IMR-90 (cell line): ENCODE results near the gene HPN. TPM values are rescaled to one million over a fixed set of nuclear protein-coding genes. Genes with fewer than 3 reads are reported as not detected.

Experiments
- ATAC-seq: fragments of 200-7000 bp; cut with Tn5 transposase; 2 replicates; pipeline ENCODE4 v1.9.1; 2020; ENCODE audit warnings: low read depth, mild to moderate bottlenecking, moderate library complexity
- BruUV-seq: library from RNA; stranded (reverse); fragments of 400-500 nt; replicated peaks from 2 replicates; lab custom pipeline; 2021; lab: Mats Ljungman, UMichigan
- CTCF ChIA-PET: fragments of 300-600 bp; formaldehyde crosslinking; extraction: SDS; loops from one replicate; lab custom pipeline; 2021; ENCODE audit warnings: antibody characterized with exemption; lab: Yijun Ruan, JAX
- POLR2A ChIA-PET: fragments of 300-600 bp; sonication (Branson Sonifier 250); formaldehyde crosslinking; loops from one replicate; lab custom pipeline; 2022; ENCODE audit warnings: antibody characterized with exemption; ENCODE audit not compliant: unreplicated experiment; lab: Charles Lee
- DNase-seq: peaks from one replicate; pipeline ENCODE4 v3.0.0; 2013
- H2AFZ ChIP-seq: replicated peaks from 2 replicates; pipeline ENCODE3; 2013; ENCODE audit warnings: low read length, mild to moderate bottlenecking; ENCODE audit not compliant: poor library complexity
- H2AK5ac ChIP-seq: 2 replicates; pipeline ENCODE4 v1.6.1; 2013; ENCODE audit warnings: low read depth, low read length, inconsistent platforms
- H2AK9ac ChIP-seq: replicated peaks from 2 replicates; pipeline ENCODE3; 2013; ENCODE audit warnings: mild to moderate bottlenecking, low read depth, low read length, moderate library complexity; ENCODE audit not compliant: poor library complexity
- H2BK120ac ChIP-seq: 2 replicates; pipeline ENCODE4 v1.6.1; 2013; ENCODE audit warnings: low read depth, low read length, inconsistent platforms
- H2BK15ac ChIP-seq: 3 replicates; pipeline ENCODE4 v1.6.1; 2013; ENCODE audit warnings: low read depth, low read length, inconsistent platforms
- H2BK20ac ChIP-seq: 2 replicates; pipeline ENCODE4 v1.6.1; 2013; ENCODE audit warnings: low read depth, mild to moderate bottlenecking, inconsistent platforms, low read length, moderate library complexity
- H2BK5ac ChIP-seq: 2 replicates; pipeline ENCODE4 v1.6.1; 2013; ENCODE audit warnings: mild to moderate bottlenecking, low read depth, low read length, inconsistent platforms; ENCODE audit not compliant: poor library complexity, severe bottlenecking
- H3K14ac ChIP-seq: replicated peaks from 2 replicates; pipeline ENCODE4 v1.6.1; 2013; ENCODE audit warnings: low read depth, low read length, inconsistent platforms
- H3K18ac ChIP-seq: 2 replicates; pipeline ENCODE4 v1.6.1; 2013; ENCODE audit warnings: low read depth, low read length, control low read depth
- H3K23ac ChIP-seq: 2 replicates; pipeline ENCODE4 v1.6.1; 2013; ENCODE audit warnings: low read depth, low read length, inconsistent platforms
- H3K27ac ChIP-seq: 2 replicates; pipeline ENCODE4 v1.5.1; 2013; ENCODE audit warnings: mild to moderate bottlenecking, control low read depth, low read length; ENCODE audit not compliant: insufficient read depth
- H3K27me3 ChIP-seq: 2 replicates; pipeline ENCODE4 v1.6.1; 2013; ENCODE audit warnings: low read length; ENCODE audit not compliant: control insufficient read depth, insufficient read depth
- H3K36me3 ChIP-seq: 2 replicates; pipeline ENCODE4 v1.6.1; 2013; ENCODE audit warnings: low read length, mixed read lengths; ENCODE audit not compliant: control insufficient read depth, insufficient read depth
- H3K4ac ChIP-seq: 2 replicates; pipeline ENCODE4 v1.6.1; 2013; ENCODE audit warnings: low read depth, low read length, inconsistent platforms
- H3K4me1 ChIP-seq: 2 replicates; pipeline ENCODE4 v1.6.1; 2013; ENCODE audit warnings: low read length, mixed read lengths; ENCODE audit not compliant: control insufficient read depth, insufficient read depth
- H3K4me2 ChIP-seq: 2 replicates; pipeline ENCODE4 v1.6.1; 2013; ENCODE audit warnings: low read depth, mild to moderate bottlenecking, control low read depth, low read length, moderate library complexity
- H3K4me3 ChIP-seq: 2 replicates; pipeline ENCODE4 v1.5.1; 2013; ENCODE audit warnings: low read depth, mild to moderate bottlenecking, control low read depth, low read length, moderate library complexity; ENCODE audit not compliant: insufficient read depth
- H3K56ac ChIP-seq: 2 replicates; pipeline ENCODE4 v1.6.1; 2013; ENCODE audit warnings: low read length, inconsistent platforms; ENCODE audit not compliant: insufficient read depth; ENCODE audit errors: extremely low read depth
- H3K79me1 ChIP-seq, 2 experiments: 2 replicates each; pipeline ENCODE4 v1.6.1; 2013; ENCODE audit warnings: low read length in 2 of 2, inconsistent platforms in 1 of 2, low read depth in 1 of 2
- H3K9ac ChIP-seq: 2 replicates; pipeline ENCODE4 v1.6.1; 2013; ENCODE audit warnings: low read depth, low read length, control low read depth
- H3K9me1 ChIP-seq: 2 replicates; pipeline ENCODE4 v1.6.1; 2013; ENCODE audit warnings: low read length, inconsistent platforms; ENCODE audit not compliant: insufficient read depth
- H3K9me3 ChIP-seq: 2 replicates; pipeline ENCODE4 v1.6.1; 2013; ENCODE audit warnings: low read length; ENCODE audit not compliant: control insufficient read depth, insufficient read depth
- H4K20me1 ChIP-seq: 2 replicates; pipeline ENCODE4 v1.6.1; 2013; ENCODE audit warnings: low read length, inconsistent platforms; ENCODE audit not compliant: insufficient read depth
- H4K5ac ChIP-seq: 2 replicates; pipeline ENCODE4 v1.6.1; 2013; ENCODE audit warnings: mild to moderate bottlenecking, low read depth, low read length, control low read depth
- H4K8ac ChIP-seq, 2 experiments: 2 replicates each; pipeline ENCODE4 v1.6.1; 2013; ENCODE audit warnings: low read depth in 2 of 2, low read length in 2 of 2, control low read depth in 1 of 2, inconsistent platforms in 1 of 2
- H4K91ac ChIP-seq: 2 replicates; pipeline ENCODE4 v1.6.1; 2013; ENCODE audit warnings: low read depth, low read length, inconsistent platforms; ENCODE audit not compliant: insufficient read depth
- BHLHE40 ChIP-seq: fragments of 150-350 bp; IDR thresholded peaks from 2 replicates; pipeline ENCODE4 v1.6.1; 2016; ENCODE audit warnings: mild to moderate bottlenecking, low read depth, low read length
- CEBPB ChIP-seq: IDR thresholded peaks from 2 replicates; pipeline ENCODE4 v1.6.1; 2012; ENCODE audit warnings: low read depth, low read length, improper control_type of control experiment
- CHD1 ChIP-seq: IDR thresholded peaks from 2 replicates; pipeline ENCODE4 v1.6.1; 2012; ENCODE audit warnings: low read depth, low read length, improper control_type of control experiment
- FOS ChIP-seq: fragments of 150-350 bp; IDR thresholded peaks from 2 replicates; pipeline ENCODE4 v1.6.1; 2016; ENCODE audit warnings: low read depth, low read length
- MAFK ChIP-seq: IDR thresholded peaks from 2 replicates; pipeline ENCODE4 v1.6.1; 2012; ENCODE audit warnings: low read depth, low read length, improper control_type of control experiment
- MAZ ChIP-seq: IDR thresholded peaks from 2 replicates; pipeline ENCODE4 v1.6.1; 2012; ENCODE audit warnings: low read depth, mild to moderate bottlenecking, low read length, improper control_type of control experiment, moderate library complexity, borderline replicate concordance
- MXI1 ChIP-seq: IDR thresholded peaks from 2 replicates; pipeline ENCODE4 v1.6.1; 2012; ENCODE audit warnings: low read depth, mild to moderate bottlenecking, low read length, moderate library complexity, borderline replicate concordance
- NFE2L2 ChIP-seq: fragments of 150-350 bp; IDR thresholded peaks from 2 replicates; pipeline ENCODE4 v1.6.1; 2016; ENCODE audit warnings: low read depth, mild to moderate bottlenecking, low read length
- POLR2A ChIP-seq: IDR thresholded peaks from 2 replicates; pipeline ENCODE4 v1.6.1; 2012; ENCODE audit warnings: mild to moderate bottlenecking, low read depth, low read length
- RAD21 ChIP-seq: IDR thresholded peaks from 2 replicates; pipeline ENCODE4 v1.6.1; 2012; ENCODE audit warnings: low read length, improper control_type of control experiment
- RFX5 ChIP-seq: IDR thresholded peaks from 2 replicates; pipeline ENCODE4 v1.8.0; 2012; ENCODE audit warnings: low read depth, mild to moderate bottlenecking, low read length, moderate library complexity
- SMC3 ChIP-seq: fragments of 150-350 bp; IDR thresholded peaks from 2 replicates; pipeline ENCODE4 v1.6.1; 2016; ENCODE audit warnings: low read depth, mild to moderate bottlenecking, antibody characterized with exemption, low read length, moderate library complexity
- WGBS, 2 experiments: methylation state at CpG; one replicate each; pipeline versions ENCODE4 v1.1.5 to v1.1.7; 2013; ENCODE audit warnings: missing lambda C conversion rate in 2 of 2; ENCODE audit not compliant: insufficient read length in 1 of 2; ENCODE audit errors: extremely low coverage in 2 of 2; 5-methylcytosine and 5-hydroxymethylcytosine counted together
- dilution Hi-C: fragments of 300-500 bp; cut with HindIII; formaldehyde crosslinking; loops from one replicate; pipeline ENCODE4 v1.14.3; 2018; ENCODE audit warnings: low sequenced_read_pairs; ENCODE audit not compliant: unreplicated experiment
- in situ Hi-C: fragments of 300-500 bp; cut with MboI; formaldehyde crosslinking; loops from 3 replicates; pipeline ENCODE4 v1.14.3; 2019; ENCODE audit warnings: low sequenced_read_pairs, inconsistent platforms, mixed read lengths
- intact Hi-C: fragments of 100-400 bp; cut with micrococcal nuclease; formaldehyde crosslinking; loops from 2 replicates; pipeline ENCODE4 v1.10.0; 2022
- polyA plus RNA-seq, 3 experiments: library from polyadenylated mRNA; depleted of rRNA; stranded (reverse); fragments of >200 nt; gene quantifications; 2 replicates each; pipeline ENCODE4 v1.2.3, GENCODE V29; 2012; ENCODE audit warnings: low replicate concordance in 1 of 3
- total RNA-seq: library from RNA; depleted of rRNA; stranded (reverse); fragments of >200 nt; gene quantifications from 2 replicates; pipeline ENCODE4 v1.2.3, GENCODE V29; 2012
- TF ChIP-seq, protein P1 (sequence below): fragments of 150-350 bp; IDR thresholded peaks from 2 replicates; pipeline ENCODE4 v1.6.1; 2016; ENCODE audit warnings: low read depth, mild to moderate bottlenecking, low read length, moderate library complexity, borderline replicate concordance
- TF ChIP-seq, protein P2 (sequence below): conservative IDR thresholded peaks from 2 replicates; pipeline ENCODE4 v1.5.1; 2012; ENCODE audit warnings: mild to moderate bottlenecking, low read depth, low read length, improper control_type of control experiment
- TF ChIP-seq, protein P3 (sequence below): fragments of 150-350 bp; IDR thresholded peaks from 2 replicates; pipeline ENCODE4 v1.6.1; 2017; ENCODE audit warnings: mild to moderate bottlenecking, antibody characterized with exemption, low read length, low read depth

HPN gene
- total and polyA plus RNA-seq, 2 of the 4 experiments (the other 2 are of a cell fraction) = not detected

DNA sequence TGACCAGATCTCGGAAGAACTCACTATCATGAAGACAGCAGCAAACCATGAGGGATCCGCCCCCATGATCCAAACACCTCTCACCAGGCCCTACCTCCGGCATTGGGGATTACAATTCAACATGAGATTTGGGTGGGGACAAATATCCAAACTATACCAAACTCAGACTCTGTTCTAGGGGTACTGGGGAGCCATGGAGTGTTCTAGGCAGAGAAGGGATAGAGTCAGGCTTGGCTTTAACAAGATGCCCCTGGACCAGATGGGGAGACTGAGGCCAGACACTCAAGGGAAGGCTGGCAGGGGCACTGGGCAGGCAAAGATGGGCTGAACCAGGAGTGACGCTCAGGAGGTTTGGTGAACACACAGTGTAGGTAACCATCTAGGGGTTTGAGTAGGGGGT, 23.1 kb upstream of the HPN start:
- no peaks in the 10 kb centered on the region for H3K9me1 ChIP-seq
- H3K56ac ChIP-seq = no peak overlapping the region
- H4K91ac ChIP-seq = no peak overlapping the region
- no peak overlapping the region for H2AK5ac ChIP-seq
- H4K5ac ChIP-seq = no peak overlapping the region
- BruUV-seq = no TSS peak
- ChIA-PET POLR2A (no interaction called here), CTCF (no interaction called here)
- no peak overlapping the region for H2BK15ac ChIP-seq
- H3K4me1 ChIP-seq = no peaks in the 10 kb centered on the region
- no peak overlapping the region for H3K23ac ChIP-seq
- dilution Hi-C loops = no loop called here
- no peak overlapping the region for H4K8ac ChIP-seq
- in situ Hi-C loops = no loop called here
- H3K14ac ChIP-seq = no peak overlapping the region
- H3K9me3 ChIP-seq = no peaks in the 10 kb centered on the region
- H2BK5ac ChIP-seq = no peak overlapping the region
- H3K9ac ChIP-seq = no peak overlapping the region
- TF ChIP-seq RFX5 (no peak), SMC3 (no peak), POLR2A (no peak), MAFK (no peak), RAD21 (no peak), CHD1 (no peak), CEBPB (no peak), FOS (no peak), NFE2L2 (no peak), BHLHE40 (no peak), MAZ (no peak), MXI1 (no peak)
- TF ChIP-seq, protein P1, sequence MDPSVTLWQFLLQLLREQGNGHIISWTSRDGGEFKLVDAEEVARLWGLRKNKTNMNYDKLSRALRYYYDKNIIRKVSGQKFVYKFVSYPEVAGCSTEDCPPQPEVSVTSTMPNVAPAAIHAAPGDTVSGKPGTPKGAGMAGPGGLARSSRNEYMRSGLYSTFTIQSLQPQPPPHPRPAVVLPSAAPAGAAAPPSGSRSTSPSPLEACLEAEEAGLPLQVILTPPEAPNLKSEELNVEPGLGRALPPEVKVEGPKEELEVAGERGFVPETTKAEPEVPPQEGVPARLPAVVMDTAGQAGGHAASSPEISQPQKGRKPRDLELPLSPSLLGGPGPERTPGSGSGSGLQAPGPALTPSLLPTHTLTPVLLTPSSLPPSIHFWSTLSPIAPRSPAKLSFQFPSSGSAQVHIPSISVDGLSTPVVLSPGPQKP = no peak
- TF ChIP-seq, protein P2, sequence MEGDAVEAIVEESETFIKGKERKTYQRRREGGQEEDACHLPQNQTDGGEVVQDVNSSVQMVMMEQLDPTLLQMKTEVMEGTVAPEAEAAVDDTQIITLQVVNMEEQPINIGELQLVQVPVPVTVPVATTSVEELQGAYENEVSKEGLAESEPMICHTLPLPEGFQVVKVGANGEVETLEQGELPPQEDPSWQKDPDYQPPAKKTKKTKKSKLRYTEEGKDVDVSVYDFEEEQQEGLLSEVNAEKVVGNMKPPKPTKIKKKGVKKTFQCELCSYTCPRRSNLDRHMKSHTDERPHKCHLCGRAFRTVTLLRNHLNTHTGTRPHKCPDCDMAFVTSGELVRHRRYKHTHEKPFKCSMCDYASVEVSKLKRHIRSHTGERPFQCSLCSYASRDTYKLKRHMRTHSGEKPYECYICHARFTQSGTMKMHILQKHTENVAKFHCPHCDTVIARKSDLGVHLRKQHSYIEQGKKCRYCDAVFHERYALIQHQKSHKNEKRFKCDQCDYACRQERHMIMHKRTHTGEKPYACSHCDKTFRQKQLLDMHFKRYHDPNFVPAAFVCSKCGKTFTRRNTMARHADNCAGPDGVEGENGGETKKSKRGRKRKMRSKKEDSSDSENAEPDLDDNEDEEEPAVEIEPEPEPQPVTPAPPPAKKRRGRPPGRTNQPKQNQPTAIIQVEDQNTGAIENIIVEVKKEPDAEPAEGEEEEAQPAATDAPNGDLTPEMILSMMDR = no peak
- TF ChIP-seq, protein P3, sequence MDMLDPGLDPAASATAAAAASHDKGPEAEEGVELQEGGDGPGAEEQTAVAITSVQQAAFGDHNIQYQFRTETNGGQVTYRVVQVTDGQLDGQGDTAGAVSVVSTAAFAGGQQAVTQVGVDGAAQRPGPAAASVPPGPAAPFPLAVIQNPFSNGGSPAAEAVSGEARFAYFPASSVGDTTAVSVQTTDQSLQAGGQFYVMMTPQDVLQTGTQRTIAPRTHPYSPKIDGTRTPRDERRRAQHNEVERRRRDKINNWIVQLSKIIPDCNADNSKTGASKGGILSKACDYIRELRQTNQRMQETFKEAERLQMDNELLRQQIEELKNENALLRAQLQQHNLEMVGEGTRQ = no peak
- no peak overlapping the region for H2AFZ ChIP-seq
- no peak overlapping the region for H2BK20ac ChIP-seq
- intact Hi-C loops = no loop called here
- H4K20me1 ChIP-seq = no peaks in the 10 kb centered on the region
- H3K18ac ChIP-seq = no peak overlapping the region
- H3K79me1 ChIP-seq = peaks cover 0 to 4% of the 10 kb centered on the region in 2 experiments; a peak in 3 of 4 replicates
- no peak overlapping the region for H2AK9ac ChIP-seq
- no peak overlapping the region for H3K4me3 ChIP-seq
- H2BK120ac ChIP-seq = no peak overlapping the region
- no peak overlapping the region for H3K27ac ChIP-seq
- H3K4ac ChIP-seq = no peak overlapping the region
- no peak for DNase-seq
- WGBS, 2 experiments = 86% methylated on average over 1 of the region's 4 CpGs; no CpG with 5 or more reads in 1 of the 2 experiments
- peaks cover 80% of the 10 kb centered on the region for H3K36me3 ChIP-seq
- ATAC-seq = no peak
- no peaks in the 10 kb centered on the region for H3K27me3 ChIP-seq
- H3K4me2 ChIP-seq = no peak overlapping the region
